HG02840 (cell line): ENCODE measurements around the gene E2F2.
"Not testable (repeated sequence)": the region's sequence is repeated elsewhere in the genome, so short reads cannot be mapped to it uniquely, and the experiment has no call there.

Source experiments
- ATAC-seq: cut with Tn5 transposase; IDR thresholded peaks from one replicate; pipeline ENCODE4 v1.9.1; 2021; ENCODE audit warnings: mild to moderate bottlenecking, moderate library complexity, moderate number of reproducible peaks; ENCODE audit not compliant: unreplicated experiment, low FRiP score

The E2F2 gene

DNA sequence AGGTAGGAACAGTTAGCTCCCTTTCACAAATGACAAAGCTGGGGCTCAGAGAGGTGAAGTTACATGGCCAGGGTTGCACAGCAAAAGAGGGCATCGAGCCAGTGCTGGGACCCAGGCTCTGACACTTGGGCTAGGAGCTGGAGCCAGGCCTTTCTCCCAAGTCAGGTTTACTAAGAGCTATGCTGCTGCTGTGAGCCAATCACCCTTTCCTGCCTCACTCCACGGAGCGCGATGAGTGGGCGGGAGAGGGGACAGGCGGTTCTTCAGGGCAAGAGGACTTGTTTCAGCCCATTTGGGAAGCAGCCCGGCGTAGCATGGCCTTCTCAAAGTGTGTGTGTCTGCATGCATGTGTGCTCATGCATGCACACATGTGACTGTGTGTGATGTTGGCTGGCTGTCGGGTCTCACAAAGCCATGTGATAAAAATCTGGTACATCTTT, 17.7 kb upstream of the E2F2 start:
- ATAC-seq, result no peak

DNA sequence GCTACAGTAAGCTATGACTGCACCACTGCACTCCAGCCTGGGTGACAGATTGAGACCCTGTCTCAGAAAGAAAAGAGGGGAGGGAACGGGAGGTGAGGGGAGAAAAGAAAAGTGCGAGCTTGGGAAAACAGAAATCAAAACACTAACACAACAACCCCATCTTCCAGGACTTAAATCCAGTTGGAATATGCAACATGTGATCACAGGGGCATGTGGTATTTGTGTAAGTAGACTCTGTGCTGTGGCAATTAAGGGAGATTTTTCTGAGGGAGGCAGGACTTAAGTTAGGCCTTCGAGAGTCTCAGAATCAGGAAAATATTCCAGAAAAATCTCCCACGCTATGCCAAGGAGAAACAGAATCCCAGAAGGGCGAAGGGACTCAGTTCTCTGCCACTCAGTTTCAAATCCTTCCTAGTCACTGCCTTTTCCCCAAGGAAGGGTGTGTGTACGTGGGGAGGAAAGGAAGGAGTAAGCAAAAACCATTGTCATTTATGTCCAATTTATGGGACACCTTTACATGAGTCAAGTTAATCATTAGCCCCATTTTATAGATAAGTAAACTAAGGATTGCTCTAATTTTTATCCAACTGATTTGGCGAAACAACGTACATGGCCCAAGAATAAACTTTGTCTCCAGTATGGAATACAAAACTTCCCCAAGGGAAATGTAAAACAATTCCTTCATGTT, 16.0 kb upstream of the E2F2 start:
- no peak for ATAC-seq

DNA sequence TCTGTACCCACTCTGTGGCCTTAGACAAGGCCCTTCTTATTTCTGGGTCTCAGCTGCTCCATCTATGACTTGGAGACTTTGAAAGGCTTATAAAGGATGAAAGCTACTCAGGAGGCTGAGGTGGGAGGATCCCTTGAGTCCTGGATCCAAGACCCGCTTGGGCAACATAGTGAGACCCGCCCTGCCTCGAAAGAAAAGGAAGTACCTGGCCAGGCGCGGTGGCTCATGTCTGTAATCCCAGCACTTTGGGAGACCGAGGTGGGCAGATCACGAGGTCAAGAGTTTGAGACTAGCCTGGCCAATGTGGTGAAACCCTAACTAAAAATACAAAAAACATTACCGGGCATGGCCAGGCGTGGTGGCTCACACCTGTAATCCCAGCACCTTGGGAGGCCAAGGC, 14.8 kb upstream of the E2F2 start:
- no peak for ATAC-seq

DNA sequence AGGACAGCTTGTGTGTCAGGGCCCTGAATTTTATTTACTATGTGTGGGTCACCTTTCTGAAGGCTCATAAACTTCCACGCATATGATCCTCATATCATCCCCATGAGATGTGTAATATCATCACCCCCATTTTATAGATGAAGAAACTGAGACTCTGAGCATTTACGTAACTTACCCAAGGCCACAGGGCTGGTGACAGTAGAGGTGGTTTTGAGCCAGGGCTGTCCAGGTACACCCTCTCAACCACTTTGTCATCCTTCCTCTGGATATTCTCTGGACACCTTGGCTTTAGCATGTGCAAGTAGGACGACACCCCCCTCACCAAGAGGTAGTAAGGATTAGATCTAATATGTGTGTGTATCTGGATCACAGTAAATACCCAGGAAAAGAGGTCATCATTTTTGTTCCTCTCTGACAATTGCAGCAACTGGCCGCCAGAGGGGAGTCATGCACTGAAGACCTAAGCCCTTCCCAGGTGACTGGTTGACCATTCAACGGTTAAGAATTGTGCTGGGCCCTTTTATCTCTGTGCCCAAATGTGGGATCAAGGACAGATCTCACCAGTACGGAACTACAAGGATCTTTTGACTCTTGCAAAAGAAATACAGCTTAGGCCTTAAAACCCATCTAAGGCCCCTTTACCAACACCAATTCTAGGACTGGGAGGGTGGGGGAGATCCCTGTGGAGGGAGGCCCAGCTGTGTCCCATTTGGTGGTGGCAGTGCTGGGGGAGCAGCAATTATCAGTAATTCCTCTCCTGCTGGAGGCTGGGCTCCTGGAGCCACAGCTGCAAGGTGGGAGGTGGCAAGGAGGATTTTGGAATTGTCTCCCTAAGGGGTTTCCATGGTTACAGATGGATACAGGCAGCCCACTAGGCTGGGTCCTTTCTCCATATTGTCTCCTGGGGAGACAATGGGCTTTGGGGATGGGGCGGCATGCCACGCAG, 13.7 kb upstream of the E2F2 start:
- ATAC-seq, result no peak

DNA sequence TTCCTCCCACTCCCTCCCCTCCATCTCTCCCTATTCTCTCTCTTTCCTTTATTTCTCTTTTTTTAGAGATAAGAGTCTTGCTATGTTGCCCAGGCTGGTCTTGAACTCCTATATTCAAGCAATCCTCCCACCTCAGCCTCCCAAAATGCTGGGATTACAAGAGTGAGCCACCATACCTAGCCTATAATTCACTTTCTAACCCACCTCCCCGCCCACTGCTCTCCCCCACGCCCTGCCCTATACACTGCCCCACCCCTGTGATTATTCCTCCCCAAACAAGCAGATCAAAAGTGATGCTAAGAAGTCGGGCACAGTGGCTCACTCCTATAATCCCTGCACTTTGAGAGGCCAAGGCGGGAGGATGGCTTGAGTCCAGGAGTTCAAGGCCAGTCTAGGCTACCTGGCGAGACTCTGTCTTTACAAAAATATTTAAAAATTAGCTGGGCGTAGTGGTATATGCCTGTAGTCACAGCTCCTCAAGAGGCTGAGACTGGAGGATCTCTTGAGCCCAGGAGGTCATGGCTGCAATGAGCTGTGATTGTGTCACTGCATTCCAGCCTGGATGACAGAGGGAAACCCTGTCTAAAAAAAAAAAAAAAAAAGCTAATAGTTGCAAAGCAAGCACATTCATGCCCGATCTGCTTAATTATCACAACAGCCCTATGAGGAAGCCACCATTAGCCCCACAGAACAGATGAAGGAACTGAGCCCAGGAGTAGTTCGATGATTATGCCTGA, 12.8 kb upstream of the E2F2 start:
- no peak for ATAC-seq

DNA sequence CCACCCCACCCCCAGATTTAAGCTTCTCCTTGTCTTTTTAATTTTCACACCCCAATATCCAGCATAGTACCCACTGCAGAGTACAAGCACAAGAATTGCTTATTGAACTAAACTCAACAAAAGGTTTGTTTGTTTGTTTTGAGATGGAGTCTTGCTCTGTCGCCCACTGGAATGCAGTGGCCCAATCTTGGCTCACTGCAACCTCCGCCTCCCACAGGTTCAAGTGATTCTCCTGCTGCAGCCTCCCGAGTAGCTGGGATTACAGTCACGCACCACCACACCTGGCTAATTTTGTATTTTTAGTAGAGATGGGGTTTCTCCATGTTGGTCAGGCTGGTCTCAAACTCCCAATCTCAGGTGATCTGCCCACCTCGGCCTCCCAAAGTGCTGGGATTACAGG, 11.9 kb upstream of the E2F2 start:
- ATAC-seq, result not testable (repeated sequence)

DNA sequence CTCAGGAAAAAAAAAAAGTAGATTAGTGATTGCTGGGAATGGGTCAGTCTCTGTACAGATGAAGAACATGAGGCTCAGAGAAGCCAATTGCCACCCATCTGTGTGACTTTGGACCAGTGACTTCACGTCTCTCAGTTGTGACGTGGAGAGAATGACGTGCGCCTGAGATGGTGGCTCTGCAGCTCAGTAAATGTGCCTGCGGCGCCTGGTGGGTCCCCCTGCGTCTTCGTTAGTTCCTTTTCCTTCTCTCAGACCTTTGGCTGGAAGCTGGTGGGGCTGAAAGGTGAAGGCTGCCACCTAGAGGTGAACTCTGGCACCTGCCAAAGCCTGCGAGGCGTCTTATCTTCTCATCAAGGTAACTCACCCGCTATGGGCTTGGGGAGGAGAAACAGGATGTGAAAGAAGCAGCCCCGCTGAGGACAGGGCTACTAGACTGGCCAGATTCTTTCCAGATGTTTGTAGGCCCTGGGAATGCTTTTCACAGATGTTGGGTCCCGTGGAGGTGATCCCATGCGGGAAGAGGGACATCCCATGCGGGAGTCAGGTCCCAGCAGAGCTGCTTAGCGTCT, 8.7 kb upstream of the E2F2 start:
- peak; percentile 67 for ATAC-seq

DNA sequence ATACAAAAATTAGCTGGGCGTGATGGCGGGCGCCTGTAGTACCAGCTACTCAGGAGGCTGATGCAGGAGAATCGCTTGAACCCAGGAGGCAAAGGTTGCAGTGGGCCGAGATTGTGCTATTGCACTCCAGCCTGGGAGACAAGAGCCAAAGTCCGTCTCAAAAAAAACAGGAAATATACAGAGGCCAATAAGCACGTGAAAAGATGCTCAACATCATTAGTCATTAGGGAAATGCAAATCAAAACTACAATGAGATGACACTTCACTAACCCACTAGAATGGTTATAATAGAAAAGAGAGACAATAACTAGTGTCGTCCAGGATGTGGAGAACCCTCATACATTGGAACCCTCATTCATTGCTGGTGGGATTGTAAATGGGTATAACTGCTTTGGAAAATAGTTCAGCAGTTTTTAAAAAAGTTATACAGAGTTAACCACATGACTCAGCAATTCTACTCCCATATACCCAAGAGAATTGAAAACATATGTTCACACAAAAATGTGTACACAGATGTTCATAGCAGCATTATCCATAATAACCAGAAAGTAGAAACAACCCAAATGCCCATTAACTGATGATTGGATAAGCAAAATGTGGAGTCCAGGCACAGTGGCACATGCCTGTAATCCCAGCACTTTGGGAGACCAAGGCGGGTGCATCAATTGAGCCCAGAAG, 6.4 kb upstream of the E2F2 start:
- no peak for ATAC-seq

DNA sequence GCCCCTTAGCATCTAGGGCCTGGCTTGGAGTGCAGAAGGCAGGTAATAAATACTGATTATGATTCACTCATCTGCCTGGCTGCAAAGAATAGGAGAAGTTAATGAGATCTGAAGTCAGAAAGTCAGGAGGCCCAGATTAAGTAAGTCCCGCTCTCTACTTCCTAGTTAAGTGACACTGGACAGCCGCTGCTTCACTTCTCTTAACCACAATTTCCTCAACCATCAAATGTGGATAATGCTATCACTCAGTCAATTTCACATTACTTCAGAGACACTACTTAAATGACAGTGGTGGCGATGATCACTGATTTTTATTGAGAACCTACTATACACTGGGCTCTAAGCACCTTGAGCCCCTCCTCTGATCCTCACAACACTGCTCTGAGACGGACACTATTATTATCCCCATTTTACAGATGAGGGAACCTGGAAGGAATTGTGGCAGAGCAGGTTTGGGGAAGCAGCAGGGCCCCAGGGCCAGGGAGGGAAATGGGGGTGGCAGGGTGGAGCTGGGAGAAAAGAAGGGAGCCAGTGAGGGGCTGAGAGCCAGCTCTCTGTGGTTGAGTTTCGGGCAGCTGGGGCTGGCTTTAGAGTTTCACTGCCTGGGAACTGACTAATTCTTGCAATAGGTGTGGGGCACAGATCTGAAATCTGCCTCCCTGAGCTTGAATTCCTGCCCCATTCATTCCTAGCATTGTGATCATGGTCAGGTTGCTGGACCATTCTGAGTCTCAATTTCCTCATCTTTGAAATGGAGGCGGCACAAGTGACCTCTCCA, 2.4 kb upstream of the E2F2 start:
- ATAC-seq, result no peak

DNA sequence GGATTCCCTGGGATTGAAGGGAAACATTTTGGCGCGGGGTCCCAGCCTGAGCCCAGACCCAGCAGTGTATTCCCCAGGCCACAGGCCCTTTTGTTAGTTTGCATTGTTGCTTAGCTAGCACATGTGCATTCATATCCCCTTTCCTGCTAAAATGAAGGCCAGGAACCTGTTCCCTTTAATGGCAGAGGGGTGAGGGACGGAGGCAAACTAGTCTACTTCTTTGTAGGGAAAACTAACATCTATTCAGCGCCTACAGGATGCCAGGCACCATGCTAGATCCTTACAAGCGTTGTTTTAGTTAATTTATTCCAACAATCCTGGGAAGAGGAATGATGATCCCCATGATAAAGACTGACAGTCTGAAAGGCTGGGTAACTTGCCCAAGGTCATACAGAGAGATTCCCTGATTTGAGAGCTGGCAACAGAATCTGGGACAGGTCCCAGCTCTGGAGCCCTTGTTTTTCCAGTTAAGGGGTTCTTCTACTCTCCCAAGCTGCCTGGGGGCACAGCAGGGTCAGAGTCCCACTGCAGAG, 595 bp upstream of the E2F2 start:
- ATAC-seq, result no peak

DNA sequence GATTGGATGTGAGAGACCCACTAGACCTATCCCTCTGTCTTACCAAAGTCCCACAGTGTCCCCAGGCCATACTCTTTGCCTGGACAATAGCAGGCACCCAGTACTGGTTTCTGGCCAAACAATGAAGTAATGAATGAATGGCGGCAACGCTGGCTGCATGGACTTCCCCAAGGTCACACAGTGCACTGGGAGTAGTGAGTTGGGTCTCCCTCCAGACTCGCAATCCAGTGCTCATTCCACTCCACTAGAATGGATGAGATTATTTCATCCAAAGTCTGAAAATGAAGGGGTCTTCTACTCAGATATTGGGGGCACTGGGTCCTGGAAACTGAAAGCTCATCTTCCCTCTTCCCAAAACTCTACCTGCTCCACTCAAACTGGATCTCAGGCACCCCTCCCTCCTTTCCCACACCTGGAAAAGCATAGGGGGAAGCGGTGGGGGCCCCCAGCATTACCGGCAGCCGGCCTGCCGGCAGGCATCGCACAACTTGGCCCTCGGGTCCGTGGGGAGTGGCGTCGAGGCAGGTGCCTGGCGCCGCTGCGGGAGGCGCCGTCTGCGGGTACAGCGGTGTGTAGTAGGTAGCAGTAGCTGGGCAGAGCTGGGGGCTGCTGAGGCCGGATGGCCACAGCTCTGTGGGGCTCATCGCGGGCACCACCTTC, 816 bp downstream of the E2F2 start:
- no peak for ATAC-seq

DNA sequence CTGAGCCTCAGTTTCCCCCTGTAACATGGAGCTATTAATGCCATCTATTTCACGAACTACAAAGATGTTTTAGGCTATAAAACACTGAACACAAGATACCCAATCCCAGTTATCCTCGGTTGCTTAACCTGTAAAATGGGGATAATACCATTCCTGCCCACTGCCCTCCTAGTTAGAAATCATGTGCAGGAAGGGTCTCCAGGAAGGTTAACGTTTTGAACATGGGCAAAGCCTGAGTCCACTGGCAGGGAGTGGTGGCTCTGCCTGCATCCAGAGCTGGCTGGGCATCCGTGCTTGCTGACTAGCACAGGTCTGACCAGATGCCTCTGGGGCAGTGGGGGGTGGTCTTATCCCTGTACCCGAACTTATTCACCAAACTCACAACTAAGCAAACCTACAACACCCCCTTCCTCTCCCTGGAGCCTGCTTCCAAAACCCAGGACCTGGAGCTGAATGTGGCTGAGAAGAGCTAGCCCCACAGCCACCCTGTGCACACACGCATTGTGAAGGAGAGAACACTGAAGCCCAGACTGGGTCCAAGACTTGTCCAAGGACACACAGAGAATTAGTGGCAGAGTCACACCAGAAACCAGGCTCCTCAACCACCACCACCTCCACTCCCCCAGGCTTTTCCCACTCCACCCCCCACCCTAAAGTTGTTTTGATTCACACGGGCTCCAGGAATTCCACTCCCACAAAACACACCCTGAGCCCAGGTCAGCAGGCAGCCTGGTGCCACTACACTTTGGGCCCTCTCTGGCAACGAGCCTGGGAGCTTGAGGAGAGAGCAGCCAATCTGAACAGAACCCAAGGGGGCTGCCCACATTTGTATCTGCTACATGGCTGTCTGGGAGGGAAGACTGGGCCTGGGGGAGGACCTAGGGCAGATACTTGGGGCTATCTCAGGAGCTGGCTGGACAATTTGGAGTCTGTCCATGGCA, 1.6 kb downstream of the E2F2 start:
- no peak for ATAC-seq

DNA sequence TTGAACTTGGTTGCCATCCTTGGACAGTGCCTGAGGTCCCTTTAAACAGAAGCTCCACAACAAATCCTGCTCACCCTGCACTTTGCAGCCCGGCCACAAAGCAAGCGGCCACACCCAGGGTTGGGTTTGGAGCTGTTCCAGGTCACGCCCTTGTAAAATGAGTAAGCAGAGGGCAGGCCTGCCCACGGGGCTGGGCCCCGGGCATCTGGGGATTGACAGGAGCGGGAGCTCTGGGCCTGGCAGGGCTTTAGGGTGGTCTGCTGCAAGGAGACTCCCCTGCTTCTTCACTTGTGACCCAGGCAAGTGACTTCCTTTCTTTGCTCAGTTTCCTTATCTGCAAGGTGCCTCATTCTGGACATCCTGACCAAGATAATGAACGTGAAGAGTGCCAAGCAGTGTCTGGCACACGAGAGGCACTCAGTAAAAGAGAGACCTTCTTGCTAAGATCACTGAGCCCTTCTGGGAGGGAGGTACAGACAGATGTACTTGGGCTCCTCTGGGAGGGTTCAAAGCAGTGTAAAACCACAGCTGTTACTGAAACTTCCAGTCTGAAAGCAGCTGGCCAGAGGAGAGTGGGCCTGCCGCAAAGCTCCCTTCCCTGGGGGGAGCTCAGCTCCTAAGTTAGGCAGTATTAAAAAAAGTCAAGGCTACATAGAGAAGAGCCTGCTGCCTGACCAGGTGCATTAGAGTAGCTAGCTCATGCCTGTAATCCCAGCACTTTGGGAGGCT, 2.6 kb downstream of the E2F2 start:
- no peak for ATAC-seq

DNA sequence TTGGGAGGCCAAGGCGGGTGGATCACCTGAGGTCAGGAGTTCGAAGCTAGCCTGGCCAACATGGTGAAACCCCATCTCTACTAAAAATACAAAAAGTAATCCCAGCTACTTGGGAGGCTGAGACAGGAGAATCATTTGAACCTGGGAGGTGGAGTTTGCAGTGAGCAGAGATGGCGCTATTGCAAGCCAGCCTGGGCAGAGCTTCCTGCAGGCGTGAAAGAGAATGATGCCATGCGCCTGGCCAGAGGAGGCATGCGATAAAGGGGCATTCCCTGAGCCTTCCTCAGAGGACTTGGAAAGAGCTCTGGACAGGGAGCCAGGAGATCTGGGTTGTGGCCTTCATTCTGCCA, 3.2 kb downstream of the E2F2 start:
- no peak for ATAC-seq

DNA sequence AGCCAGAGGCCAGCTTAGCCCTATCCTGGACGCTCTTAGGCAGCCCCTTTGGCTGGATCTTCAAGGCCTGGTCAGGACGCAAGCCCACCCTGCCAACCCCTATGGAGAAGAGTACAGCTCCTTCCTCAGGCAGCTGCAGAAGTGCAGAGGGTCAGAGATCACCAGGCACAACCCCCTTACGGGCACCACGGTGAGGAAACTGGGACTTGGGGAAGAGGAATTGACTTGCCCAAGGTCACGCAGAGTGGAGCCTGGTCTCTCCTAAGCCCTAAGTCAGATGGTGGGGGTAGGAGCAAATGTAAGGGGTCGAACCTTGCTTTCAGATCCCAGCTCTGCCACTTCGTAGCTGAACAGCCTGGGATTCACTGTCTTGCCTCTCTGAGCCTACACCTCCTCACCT, 3.7 kb downstream of the E2F2 start:
- no peak for ATAC-seq

DNA sequence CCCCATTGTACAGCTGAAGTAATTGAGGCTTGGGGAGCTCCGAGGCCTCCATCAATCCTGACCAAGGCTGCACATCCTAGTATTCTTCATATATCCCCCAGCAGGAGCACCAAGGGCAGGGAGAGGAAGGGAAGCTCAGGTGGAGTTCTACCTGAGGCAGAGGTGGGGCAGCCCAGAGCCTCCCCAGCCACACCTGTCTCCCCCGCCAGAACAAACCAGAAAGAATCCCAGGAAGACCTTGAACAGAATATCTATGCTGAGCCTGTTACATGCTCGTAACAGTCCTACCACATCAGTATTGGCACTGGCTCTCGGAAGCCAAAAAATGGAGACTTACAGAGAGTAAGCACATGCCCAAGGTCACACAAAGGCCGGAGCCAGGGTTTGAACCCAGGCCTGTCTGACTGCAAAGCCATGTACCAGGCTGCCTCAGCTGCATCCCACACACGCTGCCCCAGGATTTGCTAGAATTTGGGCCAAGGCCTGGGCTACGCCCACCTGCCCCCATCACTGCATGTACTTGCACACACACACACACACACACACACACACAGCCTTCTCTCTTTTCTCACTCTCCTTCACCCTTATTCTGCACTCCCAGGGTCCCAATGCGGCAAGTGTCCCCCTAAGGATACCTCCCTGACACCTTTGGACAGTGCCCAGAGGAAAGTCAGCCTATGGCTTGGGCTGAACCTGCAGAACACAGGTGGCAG, 4.5 kb downstream of the E2F2 start:
- no peak for ATAC-seq
